IMR-90 (cell line): ENCODE measurements around the gene SLC30A10. TPM values are rescaled to one million over a fixed set of nuclear protein-coding genes. Genes with fewer than 3 reads are reported as not detected.

Experiments
- ATAC-seq: fragments of 200-7000 bp; cut with Tn5 transposase; 2 replicates; pipeline ENCODE4 v1.9.1; 2020; ENCODE audit warnings: low read depth, mild to moderate bottlenecking, moderate library complexity
- BruUV-seq: library from RNA; stranded (reverse); fragments of 400-500 nt; replicated peaks from 2 replicates; lab custom pipeline; 2021; lab: Mats Ljungman, UMichigan
- CTCF ChIA-PET: fragments of 300-600 bp; formaldehyde crosslinking; extraction: SDS; loops from one replicate; lab custom pipeline; 2021; ENCODE audit warnings: antibody characterized with exemption; lab: Yijun Ruan, JAX
- POLR2A ChIA-PET: fragments of 300-600 bp; sonication (Branson Sonifier 250); formaldehyde crosslinking; loops from one replicate; lab custom pipeline; 2022; ENCODE audit warnings: antibody characterized with exemption; ENCODE audit not compliant: unreplicated experiment; lab: Charles Lee
- DNase-seq: peaks from one replicate; pipeline ENCODE4 v3.0.0; 2013
- H2AFZ ChIP-seq: replicated peaks from 2 replicates; pipeline ENCODE3; 2013; ENCODE audit warnings: low read length, mild to moderate bottlenecking; ENCODE audit not compliant: poor library complexity
- H2AK5ac ChIP-seq: 2 replicates; pipeline ENCODE4 v1.6.1; 2013; ENCODE audit warnings: low read depth, low read length, inconsistent platforms
- H2AK9ac ChIP-seq: replicated peaks from 2 replicates; pipeline ENCODE3; 2013; ENCODE audit warnings: mild to moderate bottlenecking, low read depth, low read length, moderate library complexity; ENCODE audit not compliant: poor library complexity
- H2BK120ac ChIP-seq: 2 replicates; pipeline ENCODE4 v1.6.1; 2013; ENCODE audit warnings: low read depth, low read length, inconsistent platforms
- H2BK15ac ChIP-seq: 3 replicates; pipeline ENCODE4 v1.6.1; 2013; ENCODE audit warnings: low read depth, low read length, inconsistent platforms
- H2BK20ac ChIP-seq: 2 replicates; pipeline ENCODE4 v1.6.1; 2013; ENCODE audit warnings: low read depth, mild to moderate bottlenecking, inconsistent platforms, low read length, moderate library complexity
- H2BK5ac ChIP-seq: 2 replicates; pipeline ENCODE4 v1.6.1; 2013; ENCODE audit warnings: mild to moderate bottlenecking, low read depth, low read length, inconsistent platforms; ENCODE audit not compliant: poor library complexity, severe bottlenecking
- H3K14ac ChIP-seq: replicated peaks from 2 replicates; pipeline ENCODE4 v1.6.1; 2013; ENCODE audit warnings: low read depth, low read length, inconsistent platforms
- H3K18ac ChIP-seq: 2 replicates; pipeline ENCODE4 v1.6.1; 2013; ENCODE audit warnings: low read depth, low read length, control low read depth
- H3K23ac ChIP-seq: 2 replicates; pipeline ENCODE4 v1.6.1; 2013; ENCODE audit warnings: low read depth, low read length, inconsistent platforms
- H3K27ac ChIP-seq: 2 replicates; pipeline ENCODE4 v1.5.1; 2013; ENCODE audit warnings: mild to moderate bottlenecking, control low read depth, low read length; ENCODE audit not compliant: insufficient read depth
- H3K27me3 ChIP-seq: 2 replicates; pipeline ENCODE4 v1.6.1; 2013; ENCODE audit warnings: low read length; ENCODE audit not compliant: control insufficient read depth, insufficient read depth
- H3K36me3 ChIP-seq: 2 replicates; pipeline ENCODE4 v1.6.1; 2013; ENCODE audit warnings: low read length, mixed read lengths; ENCODE audit not compliant: control insufficient read depth, insufficient read depth
- H3K4ac ChIP-seq: 2 replicates; pipeline ENCODE4 v1.6.1; 2013; ENCODE audit warnings: low read depth, low read length, inconsistent platforms
- H3K4me1 ChIP-seq: 2 replicates; pipeline ENCODE4 v1.6.1; 2013; ENCODE audit warnings: low read length, mixed read lengths; ENCODE audit not compliant: control insufficient read depth, insufficient read depth
- H3K4me2 ChIP-seq: 2 replicates; pipeline ENCODE4 v1.6.1; 2013; ENCODE audit warnings: low read depth, mild to moderate bottlenecking, control low read depth, low read length, moderate library complexity
- H3K4me3 ChIP-seq: 2 replicates; pipeline ENCODE4 v1.5.1; 2013; ENCODE audit warnings: low read depth, mild to moderate bottlenecking, control low read depth, low read length, moderate library complexity; ENCODE audit not compliant: insufficient read depth
- H3K56ac ChIP-seq: 2 replicates; pipeline ENCODE4 v1.6.1; 2013; ENCODE audit warnings: low read length, inconsistent platforms; ENCODE audit not compliant: insufficient read depth; ENCODE audit errors: extremely low read depth
- H3K79me1 ChIP-seq, 2 experiments: 2 replicates each; pipeline ENCODE4 v1.6.1; 2013; ENCODE audit warnings: low read length in 2 of 2, inconsistent platforms in 1 of 2, low read depth in 1 of 2
- H3K9ac ChIP-seq: 2 replicates; pipeline ENCODE4 v1.6.1; 2013; ENCODE audit warnings: low read depth, low read length, control low read depth
- H3K9me1 ChIP-seq: 2 replicates; pipeline ENCODE4 v1.6.1; 2013; ENCODE audit warnings: low read length, inconsistent platforms; ENCODE audit not compliant: insufficient read depth
- H3K9me3 ChIP-seq: 2 replicates; pipeline ENCODE4 v1.6.1; 2013; ENCODE audit warnings: low read length; ENCODE audit not compliant: control insufficient read depth, insufficient read depth
- H4K20me1 ChIP-seq: 2 replicates; pipeline ENCODE4 v1.6.1; 2013; ENCODE audit warnings: low read length, inconsistent platforms; ENCODE audit not compliant: insufficient read depth
- H4K5ac ChIP-seq: 2 replicates; pipeline ENCODE4 v1.6.1; 2013; ENCODE audit warnings: mild to moderate bottlenecking, low read depth, low read length, control low read depth
- H4K8ac ChIP-seq, 2 experiments: 2 replicates each; pipeline ENCODE4 v1.6.1; 2013; ENCODE audit warnings: low read depth in 2 of 2, low read length in 2 of 2, control low read depth in 1 of 2, inconsistent platforms in 1 of 2
- H4K91ac ChIP-seq: 2 replicates; pipeline ENCODE4 v1.6.1; 2013; ENCODE audit warnings: low read depth, low read length, inconsistent platforms; ENCODE audit not compliant: insufficient read depth
- CHD1 ChIP-seq: IDR thresholded peaks from 2 replicates; pipeline ENCODE4 v1.6.1; 2012; ENCODE audit warnings: low read depth, low read length, improper control_type of control experiment
- MAFK ChIP-seq: IDR thresholded peaks from 2 replicates; pipeline ENCODE4 v1.6.1; 2012; ENCODE audit warnings: low read depth, low read length, improper control_type of control experiment
- MAZ ChIP-seq: IDR thresholded peaks from 2 replicates; pipeline ENCODE4 v1.6.1; 2012; ENCODE audit warnings: low read depth, mild to moderate bottlenecking, low read length, improper control_type of control experiment, moderate library complexity, borderline replicate concordance
- NFE2L2 ChIP-seq: fragments of 150-350 bp; IDR thresholded peaks from 2 replicates; pipeline ENCODE4 v1.6.1; 2016; ENCODE audit warnings: low read depth, mild to moderate bottlenecking, low read length
- RAD21 ChIP-seq: IDR thresholded peaks from 2 replicates; pipeline ENCODE4 v1.6.1; 2012; ENCODE audit warnings: low read length, improper control_type of control experiment
- RFX5 ChIP-seq: IDR thresholded peaks from 2 replicates; pipeline ENCODE4 v1.8.0; 2012; ENCODE audit warnings: low read depth, mild to moderate bottlenecking, low read length, moderate library complexity
- WGBS, 2 experiments: methylation state at CpG; one replicate each; pipeline versions ENCODE4 v1.1.5 to v1.1.7; 2013; ENCODE audit warnings: missing lambda C conversion rate in 2 of 2; ENCODE audit not compliant: insufficient read length in 1 of 2; ENCODE audit errors: extremely low coverage in 2 of 2; 5-methylcytosine and 5-hydroxymethylcytosine counted together
- dilution Hi-C: fragments of 300-500 bp; cut with HindIII; formaldehyde crosslinking; loops from one replicate; pipeline ENCODE4 v1.14.3; 2018; ENCODE audit warnings: low sequenced_read_pairs; ENCODE audit not compliant: unreplicated experiment
- in situ Hi-C: fragments of 300-500 bp; cut with MboI; formaldehyde crosslinking; loops from 3 replicates; pipeline ENCODE4 v1.14.3; 2019; ENCODE audit warnings: low sequenced_read_pairs, inconsistent platforms, mixed read lengths
- intact Hi-C: fragments of 100-400 bp; cut with micrococcal nuclease; formaldehyde crosslinking; loops from 2 replicates; pipeline ENCODE4 v1.10.0; 2022
- polyA plus RNA-seq, 3 experiments: library from polyadenylated mRNA; depleted of rRNA; stranded (reverse); fragments of >200 nt; gene quantifications; 2 replicates each; pipeline ENCODE4 v1.2.3, GENCODE V29; 2012; ENCODE audit warnings: low replicate concordance in 1 of 3
- total RNA-seq: library from RNA; depleted of rRNA; stranded (reverse); fragments of >200 nt; gene quantifications from 2 replicates; pipeline ENCODE4 v1.2.3, GENCODE V29; 2012

The SLC30A10 gene
- total and polyA plus RNA-seq, 2 of the 4 experiments (the other 2 are of a cell fraction): not detected

DNA sequence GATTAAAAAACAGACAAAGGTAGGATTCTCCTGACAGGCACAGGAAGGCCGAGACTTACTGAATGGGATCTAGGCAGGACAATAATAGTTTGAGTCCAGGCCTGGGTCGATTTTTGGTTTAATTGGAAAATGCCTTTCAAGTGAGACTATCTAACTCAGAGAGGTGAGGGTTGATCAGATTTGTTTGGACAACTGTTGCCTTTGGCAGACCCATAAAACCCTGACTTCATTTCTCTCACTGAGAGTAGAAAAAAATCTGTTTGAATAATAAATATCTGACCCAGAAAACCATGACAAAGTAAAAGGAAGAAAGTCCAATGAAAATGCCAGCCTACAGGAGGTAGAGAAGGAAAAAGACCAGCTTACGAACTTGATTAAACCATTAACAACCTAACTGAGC is 12.3 kb upstream of the SLC30A10 start:
- H3K4ac ChIP-seq: no peak overlapping the region
- no peak overlapping the region for H3K18ac ChIP-seq
- no TSS peak for BruUV-seq
- no peaks in the 10 kb centered on the region for H3K9me3 ChIP-seq
- intact Hi-C loops (no loop called here), in situ Hi-C loops (no loop called here), dilution Hi-C loops (no loop called here)
- H2AK5ac ChIP-seq: no peak overlapping the region
- ATAC-seq: no peak
- CTCF ChIA-PET: interaction anchor here (0.8 to 0.9 kb wide), 2 partner anchors 9 to 12 kb away, joined by 3 read pairs; no protein-coding TSS in a partner anchor
- no peak overlapping the region for H3K56ac ChIP-seq
- no peak overlapping the region for H4K91ac ChIP-seq
- no peak overlapping the region for H2AFZ ChIP-seq
- H3K23ac ChIP-seq: no peak overlapping the region
- H4K5ac ChIP-seq: no peak overlapping the region
- no peak overlapping the region for H3K4me3 ChIP-seq
- H3K79me1 ChIP-seq: no peaks in the 10 kb centered on the region
- H3K36me3 ChIP-seq: no peaks in the 10 kb centered on the region
- no peak overlapping the region for H4K8ac ChIP-seq
- H2BK5ac ChIP-seq: no peak overlapping the region
- no peak overlapping the region for H3K27ac ChIP-seq
- DNase-seq: no peak
- TF ChIP-seq MAFK (no peak), RAD21 (no peak), NFE2L2 (no peak), MAZ (no peak), RFX5 (no peak), CHD1 (no peak)
- H2BK20ac ChIP-seq: no peak overlapping the region
- no CpG with 5 or more reads among the region's 3 CpGs for WGBS, 2 experiments
- POLR2A ChIA-PET: no interaction called here
- no peaks in the 10 kb centered on the region for H4K20me1 ChIP-seq
- no peak overlapping the region for H3K9ac ChIP-seq
- no peak overlapping the region for H2BK15ac ChIP-seq
- no peak overlapping the region for H3K4me2 ChIP-seq
- no peaks in the 10 kb centered on the region for H3K27me3 ChIP-seq
- no peaks in the 10 kb centered on the region for H3K4me1 ChIP-seq
- no peak overlapping the region for H2AK9ac ChIP-seq
- no peak overlapping the region for H2BK120ac ChIP-seq
- no peak overlapping the region for H3K14ac ChIP-seq
- H3K9me1 ChIP-seq: no peaks in the 10 kb centered on the region
